Stomach (tissue), 4 donors: ENCODE results near the gene OR5M11.

Experiments
- CTCF ChIP-seq, 7 experiments: fragments of 450-650 bp in 4 of 7; fragments of 200-600 bp in 3 of 7; sonication (generic) in 3 of 7; IDR thresholded peaks; one replicate each; pipeline ENCODE4 v1.5.1; 2016 to 2019; ENCODE audit warnings: antibody characterized with exemption in 7 of 7, control low read depth in 2 of 7, mild to moderate bottlenecking in 1 of 7
- EP300 ChIP-seq: sonication (generic); formaldehyde crosslinking; IDR thresholded peaks from one replicate; pipeline ENCODE4 v1.6.1; 2017; ENCODE audit warnings: antibody characterized with exemption
- POLR2A ChIP-seq, 4 donors: fragments of 450-650 bp; IDR thresholded peaks; one replicate each; pipeline ENCODE4 v1.6.1; 2016; ENCODE audit warnings: antibody characterized with exemption in 4 of 4, control low read depth in 2 of 4, mild to moderate bottlenecking in 1 of 4, moderate library complexity in 1 of 4
- POLR2AphosphoS5 ChIP-seq, 3 donors: sonication (generic); formaldehyde crosslinking; IDR thresholded peaks; one replicate each; pipeline ENCODE4 v1.6.1; 2016; ENCODE audit warnings: antibody characterized with exemption in 3 of 3

GRCh38 chr11:56545531-56545930 is 2.5 kb upstream of the OR5M11 start:
- no peak for TF ChIP-seq CTCF (IDR thresholded peaks at IDR 0.05)
- TF ChIP-seq EP300 = no peak
- no peak for TF ChIP-seq POLR2A (IDR thresholded peaks at IDR 0.05)
- TF ChIP-seq POLR2AphosphoS5 (IDR thresholded peaks at IDR 0.05) = no peak
